Measurements from ENCODE around the gene GPR62. TPM values are rescaled to one million over a fixed set of nuclear protein-coding genes. Genes with fewer than 3 reads are reported as not detected.
A peak's percentile ranks its signal among the peaks of the same experiment; 100 is the strongest.

Gene GPR62
- total and polyA plus RNA-seq, 4 experiments from 2014 or later, result not detected

GRCh38 chr3:52006017-52006819 lies 51.0 kb downstream of the GPR62 start:
- Histone ChIP-seq H3K27me3 (ENCODE audit: insufficient read depth, low read length) (no peaks in the 10 kb centered on the region), H3K4me3 (ENCODE audit: low read length in 2 of 2) (no peak overlapping the region), H3K4me1 (ENCODE audit: insufficient read depth, low read length) (peaks cover 21% of the 10 kb centered on the region), H3K27ac (ENCODE audit: low read depth, low read length) (no peak overlapping the region), H3K9me3 (ENCODE audit: control insufficient read depth in 1 of 2, low read length in 2 of 2) (no peaks in the 10 kb centered on the region), H3K36me3 (ENCODE audit: insufficient read depth, low read length) (no peaks in the 10 kb centered on the region)
- intact Hi-C loops (cut with micrococcal nuclease), result no loop called here
- Mint-ChIP-seq H3K9me3 (peaks cover 0 to 2% (median 0%) of the 10 kb centered on the region in 8 donors), H3K4me1 (peaks cover 6 to 22% (median 12%) of the 10 kb centered on the region in 4 donors), H3K27ac (peak overlapping the region in 1 of 7 donors; percentile 41), H3K27me3 (no peaks in the 10 kb centered on the region), H3K36me3 (no peaks in the 10 kb centered on the region), H3K4me3 (peak overlapping the region in 2 of 8 donors; percentile 17 to 34)
- POLR2A ChIA-PET (ENCODE audit: partially characterized antibody), result interaction anchor here (0.9 to 1.3 kb wide), 2 partner anchors 10 to 32 kb away, joined by 3 read pairs; partner anchors contain the start of genes ABHD14B and RPL29
- CTCF ChIA-PET (ENCODE audit: partially characterized antibody), result interaction anchor here (6.6 to 10.6 kb wide), 3 partner anchors 48 to 137 kb away, joined by 97 to 147 read pairs (median 132); partner anchors contain the start of gene DUSP7
- DNase-seq, result no peak

GRCh38 chr3:52006820-52007133 lies 51.6 kb downstream of the GPR62 start:
- no peaks in the 10 kb centered on the region for H3K27me3 Mint-ChIP-seq
- CTCF ChIA-PET (ENCODE audit: partially characterized antibody), result interaction anchor here (10.6 kb wide), 1 partner anchor 137 kb away, joined by 147 read pairs; no protein-coding TSS in a partner anchor
- Histone ChIP-seq H3K4me1 (ENCODE audit: insufficient read depth, low read length) (peaks cover 15% of the 10 kb centered on the region), H3K36me3 (ENCODE audit: insufficient read depth, low read length) (no peaks in the 10 kb centered on the region), H3K9me3 (ENCODE audit: control insufficient read depth in 1 of 2, low read length in 2 of 2) (no peaks in the 10 kb centered on the region), H3K27me3 (ENCODE audit: insufficient read depth, low read length) (no peaks in the 10 kb centered on the region), H3K27ac (ENCODE audit: low read depth, low read length) (no peak overlapping the region), H3K4me3 (ENCODE audit: low read length in 2 of 2) (no peak overlapping the region)
- peaks cover 0 to 2% (median 0%) of the 10 kb centered on the region in 8 donors for H3K9me3 Mint-ChIP-seq
- intact Hi-C loops (cut with micrococcal nuclease), result no loop called here
- H3K4me3 Mint-ChIP-seq, result no peak overlapping the region
- H3K4me1 Mint-ChIP-seq, result peaks cover 6 to 17% (median 10%) of the 10 kb centered on the region in 4 donors
- POLR2A ChIA-PET (ENCODE audit: partially characterized antibody), result interaction anchor here (1.3 kb wide), 1 partner anchor 33 kb away, joined by 3 read pairs; the partner anchor contains the start of gene ABHD14B
- H3K27ac Mint-ChIP-seq, result no peak overlapping the region
- DNase-seq, result no peak
- no peaks in the 10 kb centered on the region for H3K36me3 Mint-ChIP-seq

Other genes starting within 250 kb of the GPR62 start
- 1 to 10 TPM; 1.1 to 1.9 TPM for gene GRM2, start 248.3 kb upstream of the GPR62 start, total RNA-seq
- under 1 TPM in 1 of 2 donors, not detected in 1; 0.07 TPM for gene GRM2, start 248.3 kb upstream of the GPR62 start, polyA plus RNA-seq
- gene IQCF6, start 176.1 kb upstream of the GPR62 start, total RNA-seq, result not detected
- not detected for gene IQCF6, start 176.1 kb upstream of the GPR62 start, polyA plus RNA-seq
- not detected for gene IQCF2, start 93.8 kb upstream of the GPR62 start, total RNA-seq
- not detected for gene IQCF2, start 93.8 kb upstream of the GPR62 start, polyA plus RNA-seq
- not detected for gene IQCF5, start 79.8 kb upstream of the GPR62 start, total RNA-seq
- not detected for gene IQCF5, start 79.8 kb upstream of the GPR62 start, polyA plus RNA-seq
- not detected for gene IQCF1, start 52.0 kb upstream of the GPR62 start, total RNA-seq
- gene IQCF1, start 52.0 kb upstream of the GPR62 start, polyA plus RNA-seq, result not detected
- 10 to 100 TPM; 15.2 to 17.3 TPM for gene RRP9, start 13.5 kb upstream of the GPR62 start, total RNA-seq
- 10 to 100 TPM; 19.3 to 20.7 TPM for gene RRP9, start 13.5 kb upstream of the GPR62 start, polyA plus RNA-seq
- 10 to 100 TPM in 1 of 2 experiments, 1 to 10 TPM in 1; 8.1 to 10.5 TPM for gene PARP3, start 13.0 kb upstream of the GPR62 start, total RNA-seq
- 1 to 10 TPM; 2.9 to 5.6 TPM for gene PARP3, start 13.0 kb upstream of the GPR62 start, polyA plus RNA-seq
- gene PCBP4, start 12.1 kb downstream of the GPR62 start, total RNA-seq, result 10 to 100 TPM; 18.7 to 20.5 TPM
- 10 to 100 TPM; 13.0 to 19.4 TPM for gene PCBP4, start 12.1 kb downstream of the GPR62 start, polyA plus RNA-seq
- 10 to 100 TPM; 82.1 to 85.6 TPM for gene ABHD14B, start 18.7 kb downstream of the GPR62 start, total RNA-seq
- 100 to 1,000 TPM in 1 of 2 donors, 10 to 100 TPM in 1; 77.4 to 112 TPM for gene ABHD14B, start 18.7 kb downstream of the GPR62 start, polyA plus RNA-seq
- gene ABHD14A, start 19.7 kb downstream of the GPR62 start, total RNA-seq, result 10 to 100 TPM; 23.7 to 24.5 TPM
- 100 to 1,000 TPM in 1 of 2 donors, 10 to 100 TPM in 1; 95.6 to 136 TPM for gene ABHD14A, start 19.7 kb downstream of the GPR62 start, polyA plus RNA-seq
- 1 to 10 TPM; 7.7 to 8.4 TPM for gene ACY1, start 28.2 kb downstream of the GPR62 start, total RNA-seq
- gene ACY1, start 28.2 kb downstream of the GPR62 start, polyA plus RNA-seq, result 10 to 100 TPM; 11.4 to 14.9 TPM
- 1,000 to 10,000 TPM; 1,263 to 1,270 TPM for gene RPL29, start 40.5 kb downstream of the GPR62 start, total RNA-seq
- gene RPL29, start 40.5 kb downstream of the GPR62 start, polyA plus RNA-seq, result 1,000 to 10,000 TPM in 1 of 2 donors, 100 to 1,000 TPM in 1; 967 to 1,467 TPM
- gene DUSP7, start 101.2 kb downstream of the GPR62 start, total RNA-seq, result 10 to 100 TPM; 43.6 to 44.7 TPM
- gene DUSP7, start 101.2 kb downstream of the GPR62 start, polyA plus RNA-seq, result 10 to 100 TPM in 1 of 2 donors, 1 to 10 TPM in 1; 2.8 to 10.2 TPM
- gene POC1A, start 199.0 kb downstream of the GPR62 start, total RNA-seq, result 1 to 10 TPM in 1 of 2 experiments, under 1 TPM in 1; 0.99 to 1.1 TPM
- gene POC1A, start 199.0 kb downstream of the GPR62 start, polyA plus RNA-seq, result 1 to 10 TPM in 1 of 2 donors, under 1 TPM in 1; 0.36 to 2.4 TPM
- gene ALAS1, start 242.8 kb downstream of the GPR62 start, total RNA-seq, result 10 to 100 TPM; 30.0 to 34.6 TPM
- gene ALAS1, start 242.8 kb downstream of the GPR62 start, polyA plus RNA-seq, result 10 to 100 TPM; 30.5 to 35.4 TPM

Data from CD4-positive, alpha-beta memory T cell (primary cell).